ENCODE measurements around the gene ACAT1.
"Not testable (repeated sequence)": the region's sequence is repeated elsewhere in the genome, so short reads cannot be mapped to it uniquely, and the experiment has no call there.

The ACAT1 gene

DNA sequence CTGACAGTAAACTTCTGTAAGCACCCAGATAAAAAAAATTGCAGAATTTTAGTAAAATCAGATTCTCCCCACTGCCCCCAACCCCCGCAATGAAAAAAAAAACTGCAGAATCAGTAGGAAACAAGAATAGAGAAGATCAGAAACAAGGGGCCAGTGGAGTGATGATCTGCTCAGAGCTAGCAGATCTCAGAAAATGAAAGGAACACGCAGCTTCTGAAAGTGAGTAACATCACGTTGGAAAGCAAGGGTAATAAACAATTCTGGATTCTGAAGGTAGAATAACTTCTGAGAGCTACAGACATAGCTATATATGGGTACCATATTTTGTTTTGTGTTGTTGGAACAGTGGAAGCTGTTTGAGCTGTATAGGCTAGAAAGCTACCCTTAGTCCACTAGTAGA lies 23.2 kb downstream of the ACAT1 start:
- DNase-seq (ENCODE audit: low read depth, low spot score): no peak

- no peak for DNase-seq (ENCODE audit: low read depth, low spot score)
Observed at GRCh38 chr11:108147150-108147549, 25.8 kb downstream of the ACAT1 start.

- DNase-seq (ENCODE audit: low read depth, low spot score): no peak
Observed at GRCh38 chr11:108148556-108148955, 27.2 kb downstream of the ACAT1 start.

DNA sequence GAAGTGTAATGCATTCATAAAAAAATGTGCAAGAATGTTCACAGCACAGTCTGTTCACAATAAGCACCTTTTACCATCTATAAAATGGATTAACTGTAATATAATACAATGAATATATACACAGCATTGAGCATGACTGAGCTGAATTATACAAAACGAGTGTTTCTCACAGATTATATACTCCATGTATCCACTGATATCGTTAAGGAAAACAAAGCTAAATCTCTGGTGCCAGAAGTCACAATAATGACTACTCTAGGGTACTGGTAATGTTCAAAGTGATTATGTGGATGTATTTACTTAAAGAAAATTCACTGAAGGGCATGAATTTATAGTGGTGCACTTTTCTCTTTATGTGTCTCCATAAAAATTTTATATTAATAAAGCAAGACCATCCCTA lies 33.2 kb downstream of the ACAT1 start:
- no peak for DNase-seq (ENCODE audit: low read depth, low spot score)

DNA sequence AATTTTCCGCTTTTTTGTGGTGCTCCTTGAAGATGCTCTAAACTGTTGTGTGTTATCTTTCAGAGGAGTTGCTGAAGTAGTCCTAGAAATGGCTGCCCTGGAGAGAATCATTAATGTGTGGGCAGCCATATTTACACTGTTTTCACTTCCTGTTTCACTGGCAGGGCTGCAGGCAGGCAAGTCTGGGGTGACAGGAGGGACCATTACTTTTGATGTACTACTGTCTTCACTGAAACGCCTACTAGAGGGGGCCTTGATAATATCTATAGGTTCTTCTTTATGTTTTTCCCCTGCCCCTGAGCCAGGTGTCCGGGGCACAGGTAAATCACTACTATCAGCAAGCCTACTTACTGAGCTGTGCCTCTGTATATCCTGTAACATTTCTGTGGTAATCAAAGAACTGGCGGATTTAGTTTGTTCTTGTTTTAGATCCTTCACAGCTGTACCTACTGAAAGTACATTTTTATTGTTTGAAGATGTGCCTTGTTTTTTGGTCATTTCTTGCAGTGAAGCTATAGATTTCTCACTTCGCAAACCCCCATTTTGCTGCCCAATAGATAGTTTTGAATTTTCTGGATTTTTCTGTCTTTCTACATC lies 39.7 kb downstream of the ACAT1 start:
- no peak for DNase-seq (ENCODE audit: low read depth, low spot score)

- not testable (repeated sequence) for DNase-seq (ENCODE audit: low read depth, low spot score)
Observed at GRCh38 chr11:108162878-108163277, 41.5 kb downstream of the ACAT1 start.

DNA sequence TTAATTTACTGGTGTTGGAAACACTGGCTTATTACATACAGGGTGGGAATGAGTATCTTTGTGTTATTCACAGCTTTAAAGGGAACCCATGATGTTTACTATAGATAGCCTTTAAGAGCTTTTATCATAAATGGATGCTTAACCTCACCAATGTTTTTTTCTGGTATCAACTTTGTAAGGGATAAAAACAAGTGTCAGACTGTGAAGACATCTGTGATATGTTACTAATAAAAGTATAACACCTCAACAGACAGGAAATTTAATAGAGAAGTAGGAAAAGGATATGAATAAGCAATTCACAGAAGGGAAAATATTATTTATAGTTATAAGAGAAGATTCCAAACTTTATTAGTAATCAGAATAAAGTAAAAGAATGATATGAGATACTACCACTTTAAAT lies 46.3 kb downstream of the ACAT1 start:
- DNase-seq (ENCODE audit: low read depth, low spot score): no peak

DNA sequence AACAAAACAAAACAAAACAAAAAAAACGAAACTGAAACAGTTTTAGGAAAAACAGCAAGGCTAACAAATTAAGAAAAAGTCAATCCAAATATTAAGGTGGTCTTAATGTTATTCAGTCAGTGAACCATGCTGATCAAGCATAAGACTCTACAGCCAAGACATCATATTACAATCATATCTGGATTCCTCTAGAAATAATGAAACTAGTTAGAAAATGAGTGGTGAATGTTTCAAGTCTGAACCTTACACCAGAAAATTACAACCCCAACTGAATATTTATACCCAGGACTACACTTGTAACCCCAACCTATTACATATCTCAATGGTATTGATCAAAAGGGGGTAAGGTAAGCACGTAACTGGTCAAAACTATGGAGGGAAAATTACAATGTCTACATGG lies 48.8 kb downstream of the ACAT1 start:
- no peak for DNase-seq (ENCODE audit: low read depth, low spot score)

GRCh38 chr11:108177570-108177969 lies 56.2 kb downstream of the ACAT1 start:
- no peak for DNase-seq (ENCODE audit: low read depth, low spot score)

DNA sequence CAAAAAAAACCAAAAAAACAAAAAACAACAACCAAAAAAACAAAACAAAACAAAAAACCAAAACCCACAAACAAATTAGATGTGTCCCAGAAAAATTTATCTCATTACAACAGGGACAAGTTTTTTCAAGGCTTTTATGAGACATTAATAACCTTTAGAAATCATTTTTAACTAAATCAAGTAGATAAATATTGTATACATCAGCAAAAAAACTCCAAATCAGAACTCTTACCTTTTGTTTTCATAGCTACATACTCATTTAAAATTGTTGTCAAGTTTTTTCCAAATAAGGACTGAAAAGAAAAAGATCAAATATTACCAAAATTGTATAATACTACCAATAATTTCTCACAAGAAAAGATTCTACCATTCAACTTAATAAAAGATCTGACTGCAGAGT lies 72.4 kb downstream of the ACAT1 start:
- no peak for DNase-seq (ENCODE audit: low read depth, low spot score)

DNA sequence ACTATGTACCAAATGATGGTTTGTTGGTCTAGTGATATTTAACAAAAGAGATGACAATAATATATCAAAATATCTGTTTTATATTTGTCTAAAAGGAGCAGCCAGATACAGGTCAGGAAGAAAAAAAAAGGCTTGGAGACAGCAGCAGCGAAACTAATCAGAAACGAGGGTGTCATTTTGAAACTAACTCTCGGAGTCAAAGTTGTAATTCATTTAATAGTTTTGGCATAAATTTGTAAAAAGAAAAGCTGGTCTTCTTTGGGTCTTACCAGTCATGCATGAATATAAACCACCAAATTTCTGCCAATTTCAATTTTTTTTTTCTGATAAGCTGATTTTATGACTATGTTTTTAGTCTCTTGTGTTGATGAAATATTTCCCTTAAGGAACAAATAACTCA lies 75.5 kb downstream of the ACAT1 start:
- no peak for DNase-seq (ENCODE audit: low read depth, low spot score)

All from ELF-1 (cell line).